ENCODE measurements around the gene FBXL16. TPM values are rescaled to one million over a fixed set of nuclear protein-coding genes. Genes with fewer than 3 reads are reported as not detected.

Gene FBXL16
- total RNA-seq, 6 experiments from 2014 or later = 0.05 to 2.3 (median 1.7) TPM; not detected in 3

DNA sequence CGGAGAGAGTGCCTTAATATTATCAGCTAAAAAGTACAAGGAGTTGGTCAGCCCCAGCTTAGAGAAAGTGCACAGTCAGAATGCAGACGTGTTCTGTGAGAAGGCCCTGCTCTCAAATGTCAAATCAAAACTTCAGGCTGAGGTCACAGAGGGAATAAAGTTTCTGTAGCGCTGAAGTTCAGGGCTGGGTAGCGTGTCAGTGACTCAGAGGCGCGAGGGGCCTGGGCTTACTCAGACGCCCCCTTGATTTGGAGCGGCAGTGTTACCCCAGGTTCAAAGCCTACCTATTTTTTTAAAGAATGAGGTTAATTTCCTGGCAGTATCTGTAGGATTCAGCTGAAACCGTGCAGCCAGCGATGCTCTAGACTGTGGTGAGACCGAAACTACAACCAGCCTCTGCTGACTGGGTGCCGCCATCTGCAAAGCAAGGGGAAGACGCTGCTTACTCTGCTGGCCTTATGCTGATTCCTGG lies 30.4 kb upstream of the FBXL16 start:
- ATAC-seq (no peak), DNase-seq (no peak)
- Histone ChIP-seq H3K36me3 (peaks cover 0 to 34% (median 3%) of the 10 kb centered on the region in 4 donors), H3K4me1 (peaks cover 0 to 12% (median 5%) of the 10 kb centered on the region in 4 donors), H3K9me3 (no peaks in the 10 kb centered on the region), H3K27me3 (no peaks in the 10 kb centered on the region), H3K27ac (no peak overlapping the region), H3K4me3 (no peak overlapping the region)
- TF ChIP-seq, protein P1, sequence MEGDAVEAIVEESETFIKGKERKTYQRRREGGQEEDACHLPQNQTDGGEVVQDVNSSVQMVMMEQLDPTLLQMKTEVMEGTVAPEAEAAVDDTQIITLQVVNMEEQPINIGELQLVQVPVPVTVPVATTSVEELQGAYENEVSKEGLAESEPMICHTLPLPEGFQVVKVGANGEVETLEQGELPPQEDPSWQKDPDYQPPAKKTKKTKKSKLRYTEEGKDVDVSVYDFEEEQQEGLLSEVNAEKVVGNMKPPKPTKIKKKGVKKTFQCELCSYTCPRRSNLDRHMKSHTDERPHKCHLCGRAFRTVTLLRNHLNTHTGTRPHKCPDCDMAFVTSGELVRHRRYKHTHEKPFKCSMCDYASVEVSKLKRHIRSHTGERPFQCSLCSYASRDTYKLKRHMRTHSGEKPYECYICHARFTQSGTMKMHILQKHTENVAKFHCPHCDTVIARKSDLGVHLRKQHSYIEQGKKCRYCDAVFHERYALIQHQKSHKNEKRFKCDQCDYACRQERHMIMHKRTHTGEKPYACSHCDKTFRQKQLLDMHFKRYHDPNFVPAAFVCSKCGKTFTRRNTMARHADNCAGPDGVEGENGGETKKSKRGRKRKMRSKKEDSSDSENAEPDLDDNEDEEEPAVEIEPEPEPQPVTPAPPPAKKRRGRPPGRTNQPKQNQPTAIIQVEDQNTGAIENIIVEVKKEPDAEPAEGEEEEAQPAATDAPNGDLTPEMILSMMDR (IDR thresholded peaks at IDR 0.05) = no peak
- TF ChIP-seq POLR2A (IDR thresholded peaks at IDR 0.05) = no peak
- 77% methylated on average over 10 of the region's 13 CpGs for WGBS (ENCODE audit: insufficient coverage, low coverage, low lambda C conversion rate, missing lambda C conversion rate)
- intact Hi-C loops (cut with DNase I) = no loop called here

DNA sequence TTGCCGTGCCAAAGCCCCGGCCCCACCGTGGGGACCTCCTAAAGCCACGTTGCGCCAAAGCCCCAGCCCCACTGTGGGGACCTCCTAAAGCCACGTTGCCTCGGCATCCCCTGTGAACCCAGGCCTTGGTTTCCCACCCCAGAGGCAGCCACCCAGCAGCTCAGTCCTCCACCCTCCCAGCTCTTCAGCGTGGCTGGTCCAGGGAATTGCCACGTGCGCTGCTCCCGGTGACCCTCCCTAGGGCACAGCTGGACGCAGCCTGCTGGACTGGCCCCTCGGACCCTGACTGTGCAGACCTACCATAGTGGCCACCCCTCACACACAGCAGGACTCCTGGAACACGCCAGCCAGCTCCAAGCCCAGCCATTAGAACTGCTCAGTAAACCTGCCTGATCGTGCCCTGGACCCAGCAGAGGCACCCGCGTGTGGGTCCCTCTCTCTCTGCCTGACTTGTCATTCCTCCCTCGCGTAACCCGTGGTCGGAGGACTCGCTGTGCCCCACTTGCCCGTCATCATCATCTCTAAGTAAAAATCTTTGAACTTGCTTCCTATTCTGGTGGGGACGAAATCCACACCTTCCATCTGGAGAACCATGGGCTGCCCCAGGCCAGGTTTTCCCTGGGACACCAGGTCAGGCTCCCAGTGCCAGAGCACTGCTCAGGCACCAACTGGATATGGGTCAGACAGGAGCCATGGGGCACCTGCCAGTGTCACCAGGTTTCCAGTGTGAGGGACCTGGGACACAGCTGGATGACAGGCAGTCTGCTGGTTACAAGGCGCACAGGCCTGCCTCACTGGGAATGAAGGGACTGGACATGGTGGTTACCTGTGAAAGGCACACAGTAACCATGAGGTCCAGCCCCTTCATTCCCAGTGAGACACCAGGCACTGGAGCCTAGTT lies 29.6 kb upstream of the FBXL16 start:
- Histone ChIP-seq H3K4me3 (no peak overlapping the region), H3K27me3 (no peaks in the 10 kb centered on the region), H3K9me3 (no peaks in the 10 kb centered on the region), H3K36me3 (peaks cover 0 to 34% (median 3%) of the 10 kb centered on the region in 4 donors), H3K4me1 (peaks cover 0 to 10% (median 4%) of the 10 kb centered on the region in 4 donors), H3K27ac (no peak overlapping the region)
- DNase-seq = peak in 1 of 3 donors; percentile 51
- 78% methylated on average over 7 of the region's 25 CpGs for WGBS (ENCODE audit: insufficient coverage, low coverage, low lambda C conversion rate, missing lambda C conversion rate)
- ATAC-seq = no peak
- intact Hi-C loops (cut with DNase I) = no loop called here
- TF ChIP-seq, protein P1 (IDR thresholded peaks at IDR 0.05) = no peak
- no peak for TF ChIP-seq POLR2A (IDR thresholded peaks at IDR 0.05)

DNA sequence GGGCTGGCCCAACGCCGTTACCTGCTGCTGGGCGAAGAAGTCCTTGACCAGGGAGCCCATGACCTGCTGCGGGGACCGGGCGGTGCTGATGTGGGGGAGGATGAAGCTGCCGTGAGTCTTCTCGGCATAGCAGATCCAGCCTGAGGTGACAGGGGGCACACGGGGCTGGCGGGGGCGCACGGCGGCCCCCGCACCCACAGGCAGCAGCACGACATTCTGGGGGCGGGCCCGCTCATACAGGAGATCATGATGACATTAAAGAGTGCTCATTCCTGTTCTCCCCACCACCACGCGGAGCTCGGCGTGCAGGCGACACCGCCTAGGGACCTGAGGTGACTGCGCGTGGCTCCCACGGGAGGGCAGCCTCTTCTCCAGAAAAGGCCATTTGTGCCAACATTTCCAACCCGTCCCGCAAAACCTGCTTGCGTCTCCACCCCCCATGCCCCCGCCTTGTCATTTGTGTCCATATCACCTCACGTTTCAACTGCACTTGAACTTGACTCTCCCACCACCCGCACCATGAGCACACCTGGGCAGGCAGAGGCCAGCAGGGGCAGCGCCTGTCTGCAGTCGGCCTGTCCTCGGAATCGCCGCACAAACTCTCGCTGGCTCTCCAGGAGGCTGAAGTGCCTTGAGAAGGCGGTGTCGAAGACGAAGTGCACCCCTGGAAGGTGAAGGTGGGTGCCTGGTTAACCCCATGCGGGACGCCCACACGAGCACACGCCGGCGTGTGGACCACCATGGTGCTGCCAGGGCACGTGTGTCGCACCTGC lies 28.8 kb upstream of the FBXL16 start:
- no peak for DNase-seq
- no peak for ATAC-seq
- peaks cover 0 to 34% (median 3%) of the 10 kb centered on the region in 4 donors for H3K36me3 ChIP-seq

More for the DNA sequence above, 28.8 kb upstream of the FBXL16 start:
- H3K9me3 ChIP-seq = no peaks in the 10 kb centered on the region
- 85% methylated on average over 17 of the region's 49 CpGs for WGBS (ENCODE audit: insufficient coverage, low coverage, low lambda C conversion rate, missing lambda C conversion rate)
- H3K27me3 ChIP-seq = no peaks in the 10 kb centered on the region
- H3K4me3 ChIP-seq = no peak overlapping the region
- H3K27ac ChIP-seq = no peak overlapping the region
- TF ChIP-seq, protein P1 (IDR thresholded peaks at IDR 0.05) = no peak
- no peak for TF ChIP-seq POLR2A (IDR thresholded peaks at IDR 0.05)
- peaks cover 0 to 2% (median under 1%) of the 10 kb centered on the region in 4 donors for H3K4me1 ChIP-seq
- intact Hi-C loops (cut with DNase I) = no loop called here

Data from right lobe of liver (tissue), 6 donors.